Adrenal gland (tissue), 12 donors: Measurements from ENCODE around the gene GAS2L2. TPM values are rescaled to one million over a fixed set of nuclear protein-coding genes. Genes with fewer than 3 reads are reported as not detected.
A peak's percentile ranks its signal among the peaks of the same experiment; 100 is the strongest.

Experiments
- DNase-seq, 7 donors: peaks; one replicate each; pipeline ENCODE4 v3.0.0-alpha.2; 2019 to 2020
- H3K27ac ChIP-seq, 5 donors: fragments of 200-600 bp; sonication (generic) in 4 of 5; 1 replicate in 3 of 5; 2 replicates in 2 of 5; pipeline versions ENCODE4 v1.5.1 to v1.8.0; 2016 to 2020; ENCODE audit warnings: mild to moderate bottlenecking in 1 of 5
- H3K27me3 ChIP-seq: fragments of 200-600 bp; 2 replicates; pipeline ENCODE4 v1.8.0; 2021
- H3K36me3 ChIP-seq, 2 donors: fragments of 200-600 bp; replicated peaks in 1 of 2; 1 replicate in 1 of 2; 2 replicates in 1 of 2; pipeline versions ENCODE4 v1.5.1 to v1.8.0; 2018 to 2022
- H3K4me1 ChIP-seq, 2 donors: fragments of 200-600 bp; replicated peaks in 1 of 2; 1 replicate in 1 of 2; 2 replicates in 1 of 2; pipeline versions ENCODE4 v1.5.1 to v1.8.0; 2018 to 2021
- H3K4me3 ChIP-seq, 4 donors: fragments of 200-600 bp; sonication (generic) in 3 of 4; one replicate each; pipeline ENCODE4 v1.5.1; 2016 to 2018
- H3K9me3 ChIP-seq, 3 donors: fragments of 200-600 bp; sonication (generic) in 1 of 3; replicated peaks in 1 of 3; 1 replicate in 2 of 3; 2 replicates in 1 of 3; pipeline versions ENCODE4 v1.5.1 to v1.8.0; 2016 to 2021
- CTCF ChIP-seq, 6 experiments: fragments of 450-650 bp in 4 of 6; fragments of 200-600 bp in 2 of 6; sonication (generic) in 1 of 6; IDR thresholded peaks; 1 replicate in 5 of 6; 2 replicates in 1 of 6; pipeline versions ENCODE4 v1.5.1 to v1.8.0; 2016 to 2021; ENCODE audit warnings: antibody characterized with exemption in 6 of 6, mild to moderate bottlenecking in 2 of 6, moderate library complexity in 1 of 6
- POLR2A ChIP-seq, 2 donors: fragments of 450-650 bp; IDR thresholded peaks; one replicate each; pipeline ENCODE4 v1.6.1; 2017; ENCODE audit warnings: antibody characterized with exemption in 2 of 2, mild to moderate bottlenecking in 2 of 2, moderate library complexity in 1 of 2
- WGBS, 4 donors: extraction: QIAGEN DNeasy Blood & Tissue Kit in 2 of 4; methylation state at CpG; one replicate each; pipeline versions ENCODE4 v1.1.5 to v1.1.7; 2013 to 2017; 5-methylcytosine and 5-hydroxymethylcytosine counted together
- intact Hi-C, 2 donors: fragments of 100-400 bp; cut with DNase I; formaldehyde crosslinking; loops; one replicate each; pipeline versions ENCODE4 v1.14.1 to v1.15.0; 2022 to 2023
- polyA plus RNA-seq, 3 donors: library from polyadenylated mRNA; stranded (reverse); fragments of 200-250 nt in 2 of 3; fragments of 350-450 nt in 1 of 3; fragmentation: Illumina TruSeq in 1 of 3; extraction: RNeasy Lipid Tissue Mini Kit (QIAGEN cat#74804) in 1 of 3; gene quantifications; one replicate each; pipeline ENCODE4 v1.2.3, GENCODE V29; 2013 to 2014
- total RNA-seq, 9 donors: library from RNA; depleted of rRNA in 4 of 9; stranded (reverse); fragments of >200 nt in 4 of 9; fragments of 120-200 nt in 1 of 9; fragmentation: NEBNext Ultra II Directional in 1 of 9; extraction: Animal tissue kit (Norgen Biotek cat#: 25700) in 1 of 9; gene quantifications; one replicate each; pipeline versions ENCODE4 v1.1.0 to v1.2.4, GENCODE V29; 2013 to 2023
- donor health status: healthy with polysubstance abuse.
- donor health status: Bipolar disorder and iron deficiency.
- donor health status: DM: yes; HTN: yes; CAD: no.
- donor health status: DM: no; HTN: no; CAD: no.
- donor health status: DM: no; HTN: no; CAD: no.
- donor health status: DM: yes; HTN: yes; CAD: no.

The GAS2L2 gene
- total and polyA plus RNA-seq, 12 donors: 0.06 to 0.22 (median 0.08) TPM; not detected in 7

DNA sequence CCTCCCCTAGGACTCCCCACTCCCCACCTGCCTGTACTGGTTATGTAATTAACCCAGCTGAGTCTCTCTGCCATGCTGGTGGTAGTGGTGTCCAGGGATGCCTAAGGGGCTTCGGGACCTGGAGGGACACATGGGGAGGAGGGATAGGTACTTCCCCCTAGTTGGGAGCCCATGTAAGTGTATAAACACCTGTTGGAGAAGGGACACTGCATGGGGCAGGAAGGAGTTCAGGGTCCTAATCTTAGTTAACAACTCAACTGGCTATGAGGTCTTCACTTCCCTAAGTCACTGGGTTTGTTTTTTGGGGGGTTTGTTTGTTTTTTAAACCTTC, 20.3 kb downstream of the GAS2L2 start:
- no peak for TF ChIP-seq POLR2A (IDR thresholded peaks at IDR 0.05)
- no peak for TF ChIP-seq CTCF (IDR thresholded peaks at IDR 0.05)
- Histone ChIP-seq H3K4me3 (no peak overlapping the region), H3K36me3 (no peaks in the 10 kb centered on the region), H3K27ac (no peak overlapping the region), H3K27me3 (no peaks in the 10 kb centered on the region), H3K9me3 (no peaks in the 10 kb centered on the region), H3K4me1 (peaks cover 6 to 8% of the 10 kb centered on the region in 2 donors)
- intact Hi-C loops: no loop called here
- no peak for DNase-seq
- WGBS, 4 donors: 91 to 100% (median 100%) methylated on average over 1 of the region's 1 CpG; no CpG with 5 or more reads in 1 of the 4 donors

DNA sequence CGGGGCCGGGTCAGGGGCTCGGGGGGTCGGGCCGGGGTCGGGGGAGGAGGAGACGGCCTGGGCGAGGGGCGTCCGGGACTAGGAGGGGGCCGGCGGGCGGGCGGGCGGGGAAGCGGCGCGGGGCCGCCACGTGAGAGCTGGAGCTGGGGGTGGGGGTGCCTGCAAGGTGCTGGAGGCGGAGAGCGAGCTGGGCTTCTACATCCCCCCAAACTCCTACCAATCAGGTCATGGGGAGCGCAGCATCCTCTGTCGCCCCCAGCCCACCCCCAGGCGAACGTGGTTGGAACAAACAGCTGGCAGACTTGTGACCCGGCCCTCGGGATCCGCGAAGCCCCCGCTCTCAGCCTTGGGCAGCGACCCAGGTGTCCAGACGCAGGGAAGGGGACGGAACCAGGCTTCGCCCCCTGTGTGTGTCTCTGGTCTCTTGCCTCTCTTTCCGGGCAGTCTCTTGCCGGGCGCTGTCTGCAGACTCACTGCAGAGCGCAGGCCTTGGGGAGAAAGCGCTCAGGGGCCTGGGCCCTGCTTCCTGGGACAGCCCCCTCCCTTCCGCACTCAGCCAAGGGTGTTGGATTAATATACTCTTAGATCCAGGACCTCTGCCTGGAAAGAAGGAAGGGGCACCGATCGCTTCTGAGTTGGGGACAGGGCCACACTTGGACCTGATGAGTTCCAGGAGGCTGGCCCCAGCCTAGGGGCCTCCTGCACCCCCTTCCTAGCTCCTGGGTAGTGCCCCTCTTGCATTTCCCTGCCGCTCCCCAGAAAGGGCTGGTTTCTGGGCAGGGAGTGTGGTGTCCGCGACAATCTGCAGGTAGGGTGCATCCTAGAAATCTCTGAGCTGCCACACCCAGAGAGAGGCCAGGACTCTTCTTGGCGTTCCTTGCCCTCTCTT, 20.9 kb downstream of the GAS2L2 start:
- Histone ChIP-seq H3K4me1 (peaks cover 6 to 8% of the 10 kb centered on the region in 2 donors), H3K9me3 (no peaks in the 10 kb centered on the region), H3K27ac (peak overlapping the region in 1 of 5 donors; percentile 15), H3K4me3 (peak overlapping the region in 2 of 4 donors; percentile 65 to 77), H3K36me3 (no peaks in the 10 kb centered on the region), H3K27me3 (no peaks in the 10 kb centered on the region)
- no peak for TF ChIP-seq CTCF (IDR thresholded peaks at IDR 0.05)
- no peak for TF ChIP-seq POLR2A (IDR thresholded peaks at IDR 0.05)
- peak in 1 of 7 donors; percentile 47 for DNase-seq
- intact Hi-C loops: no loop called here
- 19 to 81% (median 30%) methylated on average over 1 to 44 of the region's 47 CpGs for WGBS, 4 donors

DNA sequence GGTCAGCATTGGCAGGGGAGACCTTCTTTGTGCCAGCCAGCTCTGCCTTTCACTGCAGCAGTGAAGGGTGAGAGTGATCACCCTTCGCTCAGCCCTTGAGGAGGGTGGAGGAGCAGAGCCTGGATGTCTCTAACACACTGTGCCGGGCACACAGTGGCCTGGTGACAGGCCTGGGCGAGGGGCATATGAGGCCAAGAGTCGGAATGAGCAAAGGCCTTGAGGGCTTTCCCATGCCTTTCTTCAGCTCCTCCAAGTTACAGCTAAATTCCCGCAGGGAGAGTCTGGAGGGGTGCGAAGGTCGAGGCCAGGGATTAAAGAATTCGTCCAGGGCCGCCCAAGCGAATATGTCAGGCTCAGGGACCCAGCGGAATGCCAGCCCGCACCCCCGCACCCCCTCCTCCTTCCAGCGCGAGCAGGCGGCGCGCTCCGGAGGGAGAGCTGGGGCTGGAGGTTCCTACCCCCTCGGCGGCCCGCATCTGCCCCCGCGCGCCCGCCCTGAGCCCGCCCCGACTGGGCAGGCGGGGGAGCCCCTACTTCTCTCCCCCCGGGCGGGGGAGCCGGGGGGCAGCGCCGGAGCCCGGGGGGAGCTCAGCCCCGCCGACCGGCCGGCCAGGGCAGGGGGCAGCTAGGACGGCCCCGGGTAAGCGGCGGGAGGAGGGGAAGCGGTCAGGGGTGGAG, 21.7 kb downstream of the GAS2L2 start, which contains the start of gene RASL10B:
RASL10B (plus strand) TSS at position 401 of the 678 bp plus-strand sequence. CDS start 3,546 bp downstream, outside the sequence.
- no peaks in the 10 kb centered on the region for H3K9me3 ChIP-seq
- peak within 1 kb of the TSS in 2 of 4 donors; percentile 65 to 77 for H3K4me3 ChIP-seq
- peaks cover 0 to 1% of the 10 kb centered on the region in 2 donors for H3K36me3 ChIP-seq
- TF ChIP-seq CTCF (IDR thresholded peaks at IDR 0.05) (no peak), POLR2A (IDR thresholded peaks at IDR 0.05) (no peak)
- peaks cover 6 to 8% of the 10 kb centered on the region in 2 donors for H3K4me1 ChIP-seq
- 3 to 29% (median 13%) methylated on average over 4 to 44 of the region's 44 CpGs for WGBS, 4 donors
- H3K27ac ChIP-seq: peak within 1 kb of the TSS in 1 of 5 donors; percentile 15
- DNase-seq: peak; percentile 56 to 72 (median 62)
- intact Hi-C loops: no loop called here
- no peaks in the 10 kb centered on the region for H3K27me3 ChIP-seq

DNA sequence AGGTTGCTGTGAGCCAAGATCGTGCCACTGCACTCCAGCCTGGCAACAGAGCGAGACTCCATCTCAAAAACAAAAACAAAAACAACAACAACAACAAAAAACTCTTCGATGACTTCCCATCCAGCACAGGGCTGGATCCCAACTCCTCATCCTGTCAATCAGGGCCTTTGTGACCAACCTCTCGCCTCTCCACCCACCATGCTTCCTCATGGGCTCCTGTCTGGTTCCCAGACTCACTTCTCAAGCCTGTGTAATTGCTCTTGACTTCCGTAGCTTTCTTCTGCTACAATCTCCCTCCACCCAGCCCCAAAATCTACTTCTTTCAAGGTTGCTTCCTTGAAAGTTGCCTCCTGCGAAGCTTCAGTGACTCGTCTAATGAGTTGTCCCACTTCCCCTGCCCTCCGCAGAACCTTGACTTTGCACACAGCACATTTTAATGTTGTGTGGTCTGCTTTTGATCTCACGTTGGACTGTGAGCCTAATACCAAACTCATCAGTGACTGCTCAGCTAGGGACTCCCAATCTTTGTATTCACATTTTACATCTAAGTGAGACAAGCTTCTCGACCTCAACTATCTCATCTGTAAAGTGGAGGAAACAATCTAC, 22.5 kb downstream of the GAS2L2 start:
- intact Hi-C loops: no loop called here
- WGBS, 4 donors: 81 to 85% (median 82%) methylated on average over 10 of the region's 10 CpGs
- peaks cover 6 to 8% of the 10 kb centered on the region in 2 donors for H3K4me1 ChIP-seq

More for the DNA sequence above, 22.5 kb downstream of the GAS2L2 start:
- no peak overlapping the region for H3K27ac ChIP-seq
- no peaks in the 10 kb centered on the region for H3K9me3 ChIP-seq
- H3K36me3 ChIP-seq: peaks cover 0 to 3% of the 10 kb centered on the region in 2 donors
- TF ChIP-seq CTCF (IDR thresholded peaks at IDR 0.05): no peak
- TF ChIP-seq POLR2A (IDR thresholded peaks at IDR 0.05): no peak
- no peaks in the 10 kb centered on the region for H3K27me3 ChIP-seq
- H3K4me3 ChIP-seq: no peak overlapping the region
- DNase-seq: no peak
